Neural cell (in vitro differentiated cells): ENCODE measurements around the gene GRIA2.

Source experiments
- EZH2 ChIP-seq: fragments of 200-600, 300-800 bp; shearing (Covaris generic), sonication (generic); IDR thresholded peaks from 2 replicates; pipeline ENCODE4 v1.6.1; 2014; ENCODE audit warnings: antibody characterized with exemption, low read length, borderline replicate concordance, mild to moderate bottlenecking; ENCODE audit not compliant: insufficient read depth, poor library complexity, severe bottlenecking
- POLR2AphosphoS5 ChIP-seq: IDR thresholded peaks from 2 replicates; pipeline ENCODE4 v1.6.1; 2012

- TF ChIP-seq POLR2AphosphoS5 (no peak), EZH2 (no peak)
Observed at GRCh38 chr4:157231525-157231924, 11.0 kb downstream of the GRIA2 start.
